ENCODE measurements around the gene MPP2.
"Not testable (repeated sequence)": the region's sequence is repeated elsewhere in the genome, so short reads cannot be mapped to it uniquely, and the experiment has no call there.

The MPP2 gene

GRCh38 chr17:43900858-43901754 lies 6.2 kb downstream of the MPP2 start:
- DNase-seq = no peak

GRCh38 chr17:43900183-43900857 lies 7.0 kb downstream of the MPP2 start:
- peak; percentile 45 for DNase-seq

GRCh38 chr17:43898446-43898845 lies 8.9 kb downstream of the MPP2 start:
- peak; percentile 16 for DNase-seq

DNA sequence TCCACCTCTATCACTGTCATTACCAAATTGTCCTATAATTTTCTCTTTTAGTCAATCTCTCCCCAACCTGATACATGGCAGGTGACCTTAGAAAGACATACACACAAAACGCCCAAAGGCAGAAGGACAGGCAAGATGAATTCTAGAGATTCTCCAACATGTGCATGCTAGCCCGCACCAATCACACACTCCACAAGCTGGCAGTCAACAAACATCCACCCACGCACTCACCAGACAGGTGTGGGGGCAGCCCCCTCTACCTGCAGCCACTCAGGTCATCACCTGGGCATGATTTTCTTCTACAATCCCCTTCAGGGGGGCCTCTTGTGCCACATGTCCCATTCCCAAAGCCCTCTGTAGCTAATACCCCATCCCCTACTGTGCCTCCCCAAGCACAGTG lies 9.5 kb downstream of the MPP2 start:
- no peak for DNase-seq

DNA sequence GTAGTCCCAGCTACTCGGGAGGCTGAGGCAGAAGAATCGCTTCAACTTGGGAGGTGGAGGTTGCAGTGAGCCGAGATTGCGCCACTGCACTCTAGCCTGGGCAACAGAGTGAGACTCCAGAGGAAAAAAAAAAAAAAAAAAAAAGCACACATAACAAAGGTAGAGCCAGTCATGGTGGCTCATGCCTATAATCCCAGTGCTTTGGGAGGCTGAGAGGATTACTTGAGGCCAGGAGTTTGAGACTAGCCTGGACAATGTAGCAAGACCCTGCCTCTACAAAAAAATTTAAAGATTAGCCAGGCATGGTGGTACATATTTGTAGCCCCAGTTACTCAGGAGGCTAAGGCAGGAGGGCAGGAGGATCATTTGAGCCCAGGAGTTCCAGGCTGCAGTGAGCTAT lies 12.8 kb downstream of the MPP2 start:
- DNase-seq = not testable (repeated sequence)

DNA sequence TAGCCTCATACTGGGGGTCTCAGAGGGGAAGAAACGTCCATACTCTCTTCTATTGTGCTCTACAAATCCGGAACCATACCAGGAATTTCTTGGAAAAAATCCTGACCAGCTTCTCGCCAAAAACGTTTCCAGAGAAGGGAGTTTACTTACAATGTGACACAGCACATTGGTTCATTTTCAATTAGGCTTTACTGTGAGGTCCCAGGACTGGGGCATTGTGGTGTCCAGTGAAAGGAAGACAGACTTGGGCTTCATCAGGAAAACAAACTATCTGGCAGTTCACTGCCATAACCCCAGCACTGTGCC lies 14.7 kb downstream of the MPP2 start:
- no peak for DNase-seq

DNA sequence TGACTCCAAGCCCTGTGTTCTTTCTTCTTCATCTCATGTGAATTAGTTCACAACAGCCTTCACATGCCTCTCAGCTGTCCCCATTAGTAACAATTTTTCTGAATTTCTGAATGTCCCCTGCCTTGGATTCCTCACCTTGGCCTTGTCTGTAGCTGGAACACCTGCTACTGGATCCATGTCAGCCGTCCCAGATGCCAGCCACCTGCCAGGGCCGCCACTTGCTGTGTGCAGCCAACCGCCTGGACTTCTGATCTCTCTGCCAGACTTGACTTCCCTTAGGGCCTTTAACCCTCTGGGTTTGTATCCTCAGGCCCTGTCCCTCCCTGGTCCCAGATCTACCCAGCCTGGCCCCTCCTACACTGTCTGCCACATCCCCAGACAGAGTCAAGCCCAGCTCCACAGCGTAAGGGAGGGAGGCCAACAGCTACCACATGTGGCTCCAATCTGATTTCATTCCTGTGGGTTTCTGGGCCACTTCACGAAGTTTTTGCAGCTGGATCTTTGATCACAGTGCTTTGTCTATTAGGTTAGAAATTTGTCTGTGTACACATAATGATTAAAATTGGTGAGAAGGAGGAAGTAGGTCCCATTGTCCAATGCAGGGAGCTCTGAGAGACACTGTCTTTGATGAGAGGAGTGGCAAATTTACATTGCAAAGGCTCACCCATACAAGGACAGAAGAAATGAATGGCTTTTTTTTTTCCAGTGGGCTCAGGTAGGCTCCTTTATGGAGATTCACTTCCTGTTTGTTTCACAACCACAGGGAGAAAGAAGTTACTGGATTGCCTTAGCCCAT lies 15.3 kb downstream of the MPP2 start:
- DNase-seq = no peak

- DNase-seq = no peak
Observed at GRCh38 chr17:43890240-43890639, 17.1 kb downstream of the MPP2 start.

DNA sequence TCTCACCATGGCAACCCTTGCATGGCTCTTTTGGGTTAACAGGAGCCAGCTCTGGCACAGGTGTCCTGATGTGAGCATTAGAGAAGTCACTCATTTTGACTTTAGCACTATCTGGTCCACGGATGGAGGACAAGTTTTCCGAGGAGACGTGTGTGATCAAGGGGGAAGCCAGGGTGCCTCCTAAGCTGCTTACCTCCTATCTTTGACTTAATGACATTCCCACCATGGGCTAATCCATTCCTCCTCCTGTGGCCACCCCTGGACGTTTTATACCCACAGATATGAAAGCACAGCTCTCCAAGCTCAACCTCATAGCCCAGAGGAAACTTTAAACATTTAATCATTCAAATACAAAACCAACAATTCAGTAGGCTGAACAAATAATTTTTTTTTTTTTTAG lies 18.8 kb downstream of the MPP2 start:
- DNase-seq = no peak

- no peak for DNase-seq
Observed at GRCh38 chr17:43882761-43883415, 24.4 kb downstream of the MPP2 start.

DNA sequence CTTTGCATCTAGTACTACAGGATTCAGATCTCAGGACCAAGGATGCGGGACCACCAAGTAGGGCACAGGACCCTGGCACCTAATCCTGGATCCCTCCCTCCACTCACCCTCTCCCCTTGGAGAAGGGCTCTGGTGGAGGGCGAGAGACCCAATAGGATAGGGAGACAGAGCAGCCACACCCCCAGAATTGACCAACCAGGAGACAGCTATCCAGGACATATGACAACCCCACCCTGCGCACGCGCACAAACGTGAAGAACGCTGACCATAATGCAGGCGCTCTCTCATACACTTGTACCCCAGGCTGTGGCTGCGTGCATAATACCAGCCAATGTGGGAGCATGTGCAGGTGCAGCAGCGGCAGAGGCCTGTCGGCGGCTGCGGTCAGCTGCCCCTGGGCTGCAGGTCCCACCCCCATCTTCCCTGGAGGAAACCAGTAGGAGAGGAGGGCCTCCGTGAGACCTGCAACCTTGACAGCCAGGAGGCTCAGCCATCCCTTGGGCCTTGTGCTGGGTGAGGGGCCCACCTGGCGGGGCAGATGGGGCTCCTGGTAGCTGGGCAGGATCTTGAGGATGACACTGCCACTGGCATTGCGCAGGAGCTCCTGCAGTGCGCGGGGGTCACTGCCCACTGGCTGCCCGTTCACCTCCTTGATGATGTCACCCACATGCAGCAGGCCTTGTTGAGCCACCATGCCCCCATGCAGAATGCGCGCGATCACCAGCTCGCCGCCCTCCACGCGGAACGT lies 25.4 kb downstream of the MPP2 start:
- DNase-seq = no peak

GRCh38 chr17:43881181-43881580 lies 26.2 kb downstream of the MPP2 start:
- no peak for DNase-seq

DNA sequence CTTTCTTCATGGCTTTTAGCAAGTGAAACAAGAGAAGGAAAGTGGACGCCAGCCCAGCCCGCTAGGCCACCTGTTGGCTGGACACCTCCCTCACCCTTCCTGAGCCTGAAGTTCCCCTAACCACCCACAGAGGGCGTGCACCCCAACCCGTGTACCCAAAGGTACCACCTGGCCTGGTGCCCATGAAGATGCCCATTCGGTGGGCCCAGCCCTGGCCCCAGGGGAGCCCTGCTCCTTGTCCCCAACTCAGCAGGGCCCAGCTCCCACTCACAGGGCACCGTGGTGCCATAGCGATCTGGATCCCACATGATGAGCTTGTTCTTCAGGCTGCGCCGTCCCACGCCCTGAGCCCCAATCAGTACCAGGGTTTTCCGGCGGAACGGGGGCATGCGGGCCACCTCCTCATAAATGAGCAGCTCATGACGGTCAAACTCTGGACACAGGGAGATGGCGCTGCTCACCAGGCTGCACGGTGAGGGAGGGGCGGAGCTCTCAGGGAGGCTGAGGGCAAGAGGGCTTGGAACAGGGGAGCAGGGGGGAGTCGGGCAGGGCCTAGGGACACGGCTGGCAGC lies 26.8 kb downstream of the MPP2 start:
- no peak for DNase-seq

GRCh38 chr17:43879723-43880419 lies 27.5 kb downstream of the MPP2 start:
- DNase-seq = no peak

DNA sequence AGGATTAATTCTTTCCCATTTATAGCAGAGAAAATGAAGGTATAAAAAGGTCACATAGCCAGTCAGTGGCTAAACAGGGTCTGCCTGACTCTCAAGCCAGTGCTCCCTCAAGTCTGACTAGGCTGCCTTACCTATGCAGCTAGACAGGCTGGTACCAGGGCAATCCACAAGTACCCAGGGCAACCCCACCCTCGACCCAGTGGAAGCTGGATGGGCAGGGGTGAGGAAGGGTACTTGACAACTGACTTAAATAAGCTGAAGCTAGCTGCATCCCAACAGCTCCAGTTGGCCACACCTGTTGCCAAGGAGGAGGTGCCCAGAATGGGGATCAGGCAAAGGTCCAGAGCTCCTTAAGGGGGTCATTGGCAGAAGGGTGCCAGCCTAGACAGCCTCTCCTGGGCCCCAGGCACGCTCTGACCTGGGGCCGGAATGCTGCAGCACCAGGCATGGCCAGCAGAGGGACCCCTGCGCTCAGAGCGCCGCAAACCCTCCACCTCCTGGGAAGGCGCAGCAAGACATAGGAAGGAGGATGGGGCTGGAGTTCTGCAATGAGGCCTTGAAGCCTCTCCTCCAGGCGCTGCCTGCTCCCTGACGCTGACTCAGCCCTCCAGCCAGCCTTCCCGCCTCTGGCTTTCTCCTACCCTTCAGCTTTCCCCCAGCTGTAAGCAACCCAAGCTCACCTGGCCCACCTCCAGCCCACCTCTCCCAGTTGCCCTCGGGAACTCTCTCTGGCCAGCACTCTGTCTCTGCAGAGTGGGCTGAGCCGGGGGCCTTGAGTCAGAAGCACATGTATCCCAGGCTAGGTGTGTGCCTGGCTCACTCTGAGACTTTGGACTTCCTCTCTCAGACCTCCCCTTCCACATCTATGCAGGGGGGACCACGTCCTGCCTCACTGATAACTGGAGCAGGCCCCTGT lies 28.8 kb downstream of the MPP2 start:
- DNase-seq = peak; percentile 11

- DNase-seq = no peak
Observed at GRCh38 chr17:43877451-43878155, 29.7 kb downstream of the MPP2 start.

DNA sequence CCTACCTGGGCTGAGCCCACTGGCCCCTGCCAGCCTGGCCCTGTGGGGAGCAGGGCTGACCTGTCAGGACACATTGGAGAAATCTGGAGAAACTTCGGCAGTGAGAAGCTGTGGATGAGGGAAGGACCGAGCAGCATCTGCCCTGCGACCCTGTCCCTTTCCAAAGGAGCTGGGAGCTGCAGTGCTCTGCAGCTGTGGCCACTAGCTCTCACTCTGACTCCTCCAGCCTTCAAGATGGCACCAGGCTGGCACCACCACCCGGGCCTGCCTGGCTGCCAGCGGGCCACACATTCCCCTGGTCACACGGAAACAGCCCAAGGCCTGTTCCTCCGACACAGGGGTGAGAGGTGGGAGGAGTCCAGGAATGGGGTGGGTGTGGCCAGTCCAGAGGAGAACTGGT lies 30.3 kb downstream of the MPP2 start:
- DNase-seq = no peak

DNA sequence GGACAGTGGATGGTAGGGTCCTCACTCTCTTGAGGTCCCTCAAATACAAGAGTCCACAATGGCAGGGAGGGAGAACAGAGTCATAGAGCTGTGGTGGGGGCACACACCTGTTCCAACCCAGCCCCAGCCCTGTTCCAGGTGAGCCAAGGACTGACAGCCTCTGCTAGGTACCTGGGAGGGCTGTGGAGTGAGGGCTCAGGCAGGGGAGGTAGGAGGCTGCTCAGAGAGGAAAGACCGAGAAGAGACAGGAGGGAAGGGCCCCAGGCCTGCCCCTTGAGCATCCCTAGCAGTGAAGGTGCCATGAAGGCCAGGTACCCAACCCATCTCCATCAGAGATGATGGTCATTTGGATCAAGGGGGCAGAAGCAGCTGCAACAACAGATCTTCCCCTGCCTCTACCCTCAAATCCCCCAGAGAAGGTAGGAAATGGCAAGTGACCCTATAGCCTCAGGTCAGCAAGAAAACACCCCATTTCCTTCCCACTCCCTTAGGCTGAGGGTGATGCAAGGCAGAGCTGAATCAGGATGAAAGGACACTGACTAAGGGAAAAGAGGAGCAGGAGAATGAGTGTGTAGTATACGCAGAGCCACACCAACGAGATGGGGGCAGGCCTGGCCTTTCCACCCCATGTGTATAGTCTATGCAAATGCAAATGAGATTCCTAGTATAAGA lies 31.7 kb downstream of the MPP2 start:
- no peak for DNase-seq

DNA sequence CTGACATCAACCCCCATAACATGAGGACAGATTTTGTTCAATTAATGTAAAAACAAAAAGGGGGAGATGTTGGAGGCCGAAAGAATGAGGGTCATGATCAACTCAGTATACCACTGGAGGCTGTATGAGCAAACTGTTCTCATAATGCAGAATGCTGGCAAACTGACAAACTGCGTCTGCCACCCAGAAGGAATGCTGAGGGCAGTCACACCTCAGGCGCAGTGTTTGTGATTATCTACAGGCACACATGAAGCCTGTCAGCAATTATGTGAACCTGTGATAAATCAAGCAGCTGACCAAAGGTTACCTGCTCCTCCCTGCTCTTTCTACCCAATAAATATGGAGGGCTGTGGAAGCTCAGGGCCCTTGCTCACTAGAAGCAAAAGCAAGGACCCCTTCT lies 33.0 kb downstream of the MPP2 start:
- no peak for DNase-seq
